ENCODE data around the gene NUDT15.

DNA sequence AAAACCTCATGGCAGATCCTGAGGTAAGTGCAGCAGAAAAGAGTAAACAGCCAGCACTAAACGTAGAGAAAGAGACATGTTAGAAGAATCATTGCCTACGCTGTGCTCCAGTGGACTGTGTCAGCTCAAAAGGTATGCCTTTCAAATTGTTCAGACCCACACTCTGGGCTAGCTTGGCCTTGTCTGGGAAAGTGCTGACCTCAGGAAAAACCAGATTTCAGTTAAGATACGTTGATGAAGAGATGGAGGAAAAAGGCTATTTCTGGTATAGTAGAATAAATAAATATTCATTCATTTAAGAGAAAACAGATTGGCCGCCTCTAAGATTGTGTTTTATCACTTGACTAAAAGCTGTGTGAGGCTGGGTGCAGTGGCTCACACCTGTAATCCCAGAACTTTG, 26.8 kb upstream of the NUDT15 start:
- TF ChIP-seq POLR2A (IDR thresholded peaks at IDR 0.05) = no peak
- no peak for TF ChIP-seq CTCF (IDR thresholded peaks at IDR 0.05 in 4 of 5, conservative IDR thresholded peaks at IDR 0.05 in 1 of 5)

All from gastrocnemius medialis (tissue), 4 donors.